ENCODE measurements around the gene WARS2.

DNA sequence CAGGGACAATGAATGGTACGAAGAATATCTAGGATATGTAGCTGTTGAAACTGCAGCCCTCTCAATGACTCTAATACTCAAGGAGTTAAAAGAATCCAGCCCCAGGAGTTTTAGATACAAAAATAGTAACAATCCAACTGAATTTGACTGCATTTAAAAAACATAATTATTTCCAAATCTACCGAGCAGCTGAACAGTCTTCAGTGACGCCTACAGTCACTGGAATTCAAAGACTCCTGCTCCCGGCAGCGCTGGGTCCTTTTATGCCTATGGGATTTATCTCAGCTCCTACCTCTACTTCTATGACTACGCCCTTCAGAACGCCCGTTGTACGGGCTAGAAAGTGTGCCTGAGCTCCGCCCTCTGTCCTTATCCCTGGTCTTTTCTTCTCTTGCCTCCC is 55.7 kb downstream of the WARS2 start:
- TF ChIP-seq EZH2 (IDR thresholded peaks at IDR 0.05; ENCODE audit: borderline replicate concordance, low read length), result no peak
- TF ChIP-seq, protein P1, sequence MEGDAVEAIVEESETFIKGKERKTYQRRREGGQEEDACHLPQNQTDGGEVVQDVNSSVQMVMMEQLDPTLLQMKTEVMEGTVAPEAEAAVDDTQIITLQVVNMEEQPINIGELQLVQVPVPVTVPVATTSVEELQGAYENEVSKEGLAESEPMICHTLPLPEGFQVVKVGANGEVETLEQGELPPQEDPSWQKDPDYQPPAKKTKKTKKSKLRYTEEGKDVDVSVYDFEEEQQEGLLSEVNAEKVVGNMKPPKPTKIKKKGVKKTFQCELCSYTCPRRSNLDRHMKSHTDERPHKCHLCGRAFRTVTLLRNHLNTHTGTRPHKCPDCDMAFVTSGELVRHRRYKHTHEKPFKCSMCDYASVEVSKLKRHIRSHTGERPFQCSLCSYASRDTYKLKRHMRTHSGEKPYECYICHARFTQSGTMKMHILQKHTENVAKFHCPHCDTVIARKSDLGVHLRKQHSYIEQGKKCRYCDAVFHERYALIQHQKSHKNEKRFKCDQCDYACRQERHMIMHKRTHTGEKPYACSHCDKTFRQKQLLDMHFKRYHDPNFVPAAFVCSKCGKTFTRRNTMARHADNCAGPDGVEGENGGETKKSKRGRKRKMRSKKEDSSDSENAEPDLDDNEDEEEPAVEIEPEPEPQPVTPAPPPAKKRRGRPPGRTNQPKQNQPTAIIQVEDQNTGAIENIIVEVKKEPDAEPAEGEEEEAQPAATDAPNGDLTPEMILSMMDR (IDR thresholded peaks at IDR 0.05; ENCODE audit: low read length), result no peak

Measured in OCI-LY1 (cell line).